ACC112 (cell line): ENCODE results near the gene FIBIN.

Experiments used
- H2AFZ ChIP-seq: fragments of 200-600 bp; sonication (generic); one replicate; pipeline ENCODE4 v1.6.0; 2017; ENCODE audit warnings: antibody characterized with exemption, low read length; ENCODE audit not compliant: unreplicated experiment
- H3K27ac ChIP-seq: fragments of 200-600 bp; sonication (generic); 2 replicates; pipeline ENCODE4 v1.5.1; 2014; ENCODE audit warnings: low read depth, mild to moderate bottlenecking, antibody characterized with exemption, low read length, moderate library complexity
- H3K27me3 ChIP-seq: fragments of 200-600 bp; sonication (generic); 2 replicates; pipeline ENCODE4 v1.6.1; 2014; ENCODE audit warnings: mild to moderate bottlenecking, antibody characterized with exemption, low read length, moderate library complexity, mixed read lengths; ENCODE audit not compliant: insufficient read depth
- H3K36me3 ChIP-seq: fragments of 200-600 bp; sonication (generic); 2 replicates; pipeline ENCODE4 v1.6.1; 2016; ENCODE audit warnings: mild to moderate bottlenecking, antibody characterized with exemption, low read length, moderate library complexity, mixed read lengths; ENCODE audit not compliant: insufficient read depth
- H3K4me1 ChIP-seq: fragments of 200-600 bp; sonication (generic); one replicate; pipeline ENCODE4 v1.6.1; 2016; ENCODE audit warnings: low read length, mixed read lengths; ENCODE audit not compliant: insufficient read depth, unreplicated experiment, control insufficient read depth
- H3K4me3 ChIP-seq: fragments of 200-600 bp; sonication (generic); 2 replicates; pipeline ENCODE4 v1.5.1; 2014; ENCODE audit warnings: mild to moderate bottlenecking, low read depth, low read length
- H3K79me2 ChIP-seq: fragments of 200-600 bp; sonication (generic); one replicate; pipeline ENCODE4 v1.6.0; 2016; ENCODE audit warnings: low read length; ENCODE audit not compliant: control insufficient read depth, unreplicated experiment, insufficient read depth

FIBIN gene

DNA sequence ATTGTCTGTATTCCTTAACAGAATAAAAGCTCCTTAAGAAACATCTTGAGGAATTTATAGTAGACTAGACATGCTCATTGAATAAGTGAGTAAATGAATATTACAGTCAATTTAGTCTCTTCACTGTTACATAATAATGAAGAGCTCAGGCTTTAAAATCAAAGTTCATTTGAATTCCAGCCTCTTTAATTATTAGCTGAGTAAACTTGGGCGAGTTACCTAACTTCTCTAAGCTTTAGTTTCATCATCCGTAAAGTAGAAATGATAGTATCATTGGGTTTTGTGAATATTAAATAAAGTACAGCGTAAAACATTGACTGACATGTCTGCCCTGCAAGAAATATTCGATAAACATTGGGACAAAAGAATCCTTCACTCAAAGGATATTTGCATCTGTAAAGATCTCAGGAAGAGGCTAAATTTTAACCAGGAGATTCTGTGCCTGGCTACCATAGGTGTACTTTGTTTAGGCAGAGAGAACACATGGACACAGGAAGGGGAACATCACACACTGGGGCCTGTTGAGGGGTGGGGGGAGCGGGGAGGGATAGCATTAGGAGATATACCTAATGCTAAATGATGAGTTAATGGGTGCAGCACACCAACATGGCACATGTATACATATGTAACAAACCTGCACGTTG, 31.5 kb downstream of the FIBIN start:
- H3K79me2 ChIP-seq = no peaks in the 10 kb centered on the region
- H3K4me3 ChIP-seq = no peak overlapping the region

DNA sequence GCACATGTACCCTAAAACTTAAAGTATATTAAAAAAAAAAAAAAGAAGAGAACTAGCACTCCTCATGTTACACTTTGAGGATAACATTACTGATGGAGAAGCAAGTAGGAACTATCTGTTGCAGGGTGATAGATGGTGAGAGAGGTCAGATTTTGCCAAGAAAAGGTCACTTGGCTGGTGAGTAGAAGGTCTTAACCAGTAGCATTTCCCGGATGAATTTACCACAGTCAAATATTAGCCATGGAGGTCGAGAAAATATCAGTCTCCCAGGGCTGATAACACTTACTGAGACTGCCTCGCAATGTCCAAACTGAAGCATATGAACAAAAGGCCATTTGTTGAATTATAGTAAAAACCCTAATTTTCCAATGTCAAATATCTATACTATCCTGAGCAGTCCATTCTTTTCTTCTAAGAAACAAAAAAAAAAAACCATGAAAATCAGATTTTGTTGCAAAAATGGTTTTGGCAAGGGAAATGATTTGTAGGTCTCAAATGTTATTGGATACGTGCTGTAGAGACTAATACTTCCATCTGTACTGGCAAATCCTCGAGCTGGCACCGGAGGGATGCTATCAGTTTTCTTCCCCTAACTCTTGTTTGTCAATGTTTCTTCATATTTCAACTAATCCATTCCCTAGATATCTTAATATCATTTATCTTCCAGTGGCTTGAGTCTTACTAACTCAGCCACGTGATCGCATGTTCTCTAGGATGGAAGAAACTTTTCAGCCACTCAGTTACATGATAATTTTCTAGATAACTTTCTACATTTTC, 32.2 kb downstream of the FIBIN start:
- no peaks in the 10 kb centered on the region for H3K27me3 ChIP-seq
- no peak overlapping the region for H3K4me3 ChIP-seq
- no peaks in the 10 kb centered on the region for H3K79me2 ChIP-seq
- no peaks in the 10 kb centered on the region for H3K36me3 ChIP-seq
- H2AFZ ChIP-seq = no peak overlapping the region
- no peak overlapping the region for H3K27ac ChIP-seq
- H3K4me1 ChIP-seq = no peaks in the 10 kb centered on the region

More for the DNA sequence above, 31.5 kb downstream of the FIBIN start:
- Histone ChIP-seq H3K27ac (no peak overlapping the region), H3K4me1 (no peaks in the 10 kb centered on the region), H2AFZ (no peak overlapping the region), H3K27me3 (no peaks in the 10 kb centered on the region), H3K36me3 (no peaks in the 10 kb centered on the region)

DNA sequence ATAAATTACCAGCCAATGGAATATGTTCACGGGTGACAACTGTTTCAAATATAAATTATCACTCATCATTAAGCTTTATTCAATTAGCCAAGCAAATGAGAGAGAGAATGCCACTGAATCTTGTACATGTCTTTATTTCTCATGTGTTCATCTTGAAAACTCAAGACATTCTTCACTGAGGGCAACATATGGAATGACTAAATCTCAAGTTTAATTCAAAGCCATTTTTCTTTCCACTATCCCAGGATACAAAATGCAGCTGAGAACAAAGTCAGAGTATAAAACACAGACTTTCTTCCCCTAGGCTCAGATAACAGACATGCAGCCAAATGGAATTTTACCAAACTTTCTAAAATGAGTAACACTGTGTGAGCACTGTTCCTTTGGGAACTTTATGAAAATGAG, 34.7 kb downstream of the FIBIN start:
- Histone ChIP-seq H3K4me3 (no peak overlapping the region), H3K27ac (no peak overlapping the region), H3K4me1 (no peaks in the 10 kb centered on the region), H2AFZ (no peak overlapping the region), H3K79me2 (no peaks in the 10 kb centered on the region), H3K27me3 (no peaks in the 10 kb centered on the region), H3K36me3 (no peaks in the 10 kb centered on the region)

DNA sequence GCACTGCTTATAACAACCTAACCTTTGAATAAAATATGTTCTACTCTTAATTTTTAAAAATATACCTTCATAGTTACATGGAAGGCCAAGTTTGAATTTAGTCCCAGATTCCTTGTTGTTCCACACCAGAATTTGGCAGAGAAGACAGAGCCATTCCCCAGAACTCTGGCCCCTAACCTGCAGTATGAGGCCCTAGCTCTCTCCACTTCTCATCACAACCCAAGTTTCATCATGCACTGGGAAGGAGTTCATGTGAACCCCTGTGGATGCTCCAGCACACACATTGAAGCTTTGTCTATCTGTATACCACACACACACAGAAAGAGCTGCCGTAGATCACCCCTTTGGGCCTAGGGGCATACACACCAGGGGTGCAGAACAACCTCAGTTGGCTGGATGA, 36.1 kb downstream of the FIBIN start:
- Histone ChIP-seq H3K79me2 (no peaks in the 10 kb centered on the region), H3K4me1 (no peaks in the 10 kb centered on the region), H2AFZ (no peak overlapping the region), H3K27ac (no peak overlapping the region), H3K36me3 (no peaks in the 10 kb centered on the region), H3K4me3 (no peak overlapping the region), H3K27me3 (no peaks in the 10 kb centered on the region)

DNA sequence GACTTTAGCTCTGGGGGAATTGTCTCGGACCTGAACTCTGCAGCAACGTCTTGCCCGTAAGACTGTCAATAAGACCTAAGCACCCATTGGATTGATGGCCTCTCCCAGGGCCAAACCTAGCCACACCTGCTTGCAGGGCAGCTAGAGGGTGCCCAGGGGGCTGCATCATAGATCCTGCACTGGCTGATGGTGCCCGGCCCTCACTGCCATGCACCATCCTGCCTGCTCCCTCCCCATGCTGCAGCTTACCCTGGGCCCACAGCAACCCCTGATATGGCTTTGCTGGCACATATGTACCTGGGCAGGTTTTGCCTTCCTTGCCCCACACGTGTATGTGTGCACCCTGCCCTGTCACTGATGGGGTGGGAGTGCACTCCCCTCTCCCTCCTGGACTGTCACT, 37.8 kb downstream of the FIBIN start:
- Histone ChIP-seq H3K4me1 (no peaks in the 10 kb centered on the region), H2AFZ (no peak overlapping the region), H3K27me3 (no peaks in the 10 kb centered on the region), H3K36me3 (no peaks in the 10 kb centered on the region), H3K27ac (no peak overlapping the region), H3K4me3 (no peak overlapping the region), H3K79me2 (no peaks in the 10 kb centered on the region)

DNA sequence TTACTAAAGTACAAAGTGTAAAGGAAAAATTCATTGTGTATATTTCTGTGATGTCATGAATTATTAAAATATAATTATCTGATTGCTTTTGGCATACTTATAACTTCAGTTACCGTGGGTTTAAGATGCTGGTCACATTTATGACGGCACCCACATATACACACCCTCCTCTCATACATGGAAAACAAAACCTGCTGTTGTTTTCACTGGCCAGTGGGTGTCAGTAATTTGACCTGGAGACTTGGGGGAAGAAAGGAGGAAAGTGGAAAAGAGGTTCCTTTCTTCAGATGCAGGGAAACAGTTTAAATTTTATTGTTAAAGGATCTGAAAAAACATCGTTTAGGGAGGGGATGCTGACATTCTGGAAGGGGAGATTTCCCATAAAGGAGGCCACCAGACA, 46.0 kb downstream of the FIBIN start:
- Histone ChIP-seq H3K4me3 (no peak overlapping the region), H3K27ac (no peak overlapping the region), H3K36me3 (no peaks in the 10 kb centered on the region)

DNA sequence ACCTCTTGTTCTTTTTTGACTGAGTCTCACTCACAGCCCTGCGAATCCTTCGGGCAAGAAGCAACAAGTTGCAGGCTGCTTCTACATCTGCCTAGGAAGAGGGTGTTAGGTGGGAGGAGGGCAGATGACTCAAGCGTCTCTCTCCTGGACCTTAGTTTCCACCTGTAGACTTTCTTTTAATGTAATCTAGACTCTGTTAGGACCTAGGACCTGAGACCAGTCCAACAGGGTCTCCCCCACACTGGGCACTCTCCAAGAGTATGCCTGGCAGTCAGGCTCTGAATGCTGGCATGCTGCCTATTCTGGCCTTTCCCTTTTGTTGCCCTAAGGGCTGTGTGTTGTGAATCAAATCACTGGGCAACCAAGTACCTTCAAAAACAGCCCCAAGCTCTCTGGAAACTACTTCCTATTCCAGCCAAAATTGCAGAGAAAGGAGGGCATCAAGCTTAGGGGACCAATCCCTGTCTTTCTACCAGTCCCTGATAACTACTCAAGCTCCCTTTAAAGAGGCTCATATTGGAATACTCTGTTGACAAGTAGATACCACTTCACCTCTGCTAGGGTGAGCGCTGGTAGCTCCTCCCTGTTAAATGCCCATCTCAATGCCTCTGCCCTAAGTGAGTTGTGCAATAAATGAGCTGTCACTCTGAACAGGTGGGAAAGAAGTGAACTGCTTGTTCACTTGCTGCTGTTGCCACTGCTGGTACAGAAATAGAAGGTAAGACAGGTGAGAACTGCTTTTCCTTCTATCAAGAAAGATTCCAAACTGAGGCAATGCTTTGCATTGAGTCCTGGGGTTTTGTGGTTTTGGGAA, 46.6 kb downstream of the FIBIN start, which contains the start of gene BBOX1:
BBOX1 (plus strand) TSS at position 514 of the 814 bp plus-strand sequence. CDS start 14,616 bp downstream, outside the sequence.
- Histone ChIP-seq H3K4me3 (no peak within 1 kb of the TSS), H3K27ac (no peak within 1 kb of the TSS), H3K27me3 (no peaks in the 10 kb centered on the region), H3K36me3 (no peaks in the 10 kb centered on the region), H3K79me2 (no peaks in the 10 kb centered on the region), H3K4me1 (no peaks in the 10 kb centered on the region), H2AFZ (no peak within 1 kb of the TSS)

More for the DNA sequence above, 46.0 kb downstream of the FIBIN start:
- Histone ChIP-seq H2AFZ (no peak overlapping the region), H3K79me2 (no peaks in the 10 kb centered on the region), H3K4me1 (no peaks in the 10 kb centered on the region), H3K27me3 (no peaks in the 10 kb centered on the region)

DNA sequence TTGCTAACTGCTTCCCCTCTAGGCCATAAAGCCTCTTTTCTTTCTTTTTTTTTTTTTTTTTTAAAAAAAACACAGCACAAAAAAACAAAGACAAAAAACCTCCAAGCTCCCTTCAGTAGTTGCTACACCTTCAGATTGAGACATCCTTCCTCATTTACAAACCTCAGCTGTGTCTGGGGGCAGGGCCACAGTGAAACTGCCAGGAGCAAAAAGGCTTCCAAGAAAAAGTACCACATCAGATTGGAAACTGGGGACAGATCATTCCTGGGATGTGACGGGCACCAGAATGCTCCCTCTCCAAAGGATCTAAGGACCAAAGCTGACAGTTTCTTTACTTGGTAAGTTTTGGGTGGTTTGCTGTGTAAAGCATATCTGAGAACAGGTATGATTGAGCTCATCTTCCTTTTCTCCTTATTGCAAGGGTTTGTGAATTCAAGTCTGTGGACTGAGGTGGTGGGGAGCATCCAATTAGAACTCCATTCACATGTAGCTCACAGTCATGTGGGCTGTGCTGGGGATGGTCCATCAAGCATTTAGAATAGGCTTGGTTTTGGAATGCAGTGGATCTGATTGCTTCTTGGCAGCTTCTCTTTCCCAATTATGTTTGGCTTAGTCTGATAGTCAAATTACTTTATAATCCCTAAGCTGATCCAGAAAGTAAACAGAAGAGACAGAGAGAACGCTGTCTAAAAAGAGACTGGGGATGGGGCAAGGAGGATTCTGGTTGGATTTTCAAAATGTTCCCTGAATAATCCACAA, 47.4 kb downstream of the FIBIN start:
- Histone ChIP-seq H3K27me3 (no peaks in the 10 kb centered on the region), H3K27ac (no peak overlapping the region), H3K4me3 (no peak overlapping the region), H3K79me2 (no peaks in the 10 kb centered on the region), H3K36me3 (no peaks in the 10 kb centered on the region), H3K4me1 (no peaks in the 10 kb centered on the region), H2AFZ (no peak overlapping the region)
